ENCODE measurements around the gene RGL4. TPM values are rescaled to one million over a fixed set of nuclear protein-coding genes. Genes with fewer than 3 reads are reported as not detected.
"Not testable (repeated sequence)": the region's sequence is repeated elsewhere in the genome, so short reads cannot be mapped to it uniquely, and the experiment has no call there.

The RGL4 gene
- polyA plus RNA-seq, 5 donors, result 2.7 to 5.0 (median 4.1) TPM

DNA sequence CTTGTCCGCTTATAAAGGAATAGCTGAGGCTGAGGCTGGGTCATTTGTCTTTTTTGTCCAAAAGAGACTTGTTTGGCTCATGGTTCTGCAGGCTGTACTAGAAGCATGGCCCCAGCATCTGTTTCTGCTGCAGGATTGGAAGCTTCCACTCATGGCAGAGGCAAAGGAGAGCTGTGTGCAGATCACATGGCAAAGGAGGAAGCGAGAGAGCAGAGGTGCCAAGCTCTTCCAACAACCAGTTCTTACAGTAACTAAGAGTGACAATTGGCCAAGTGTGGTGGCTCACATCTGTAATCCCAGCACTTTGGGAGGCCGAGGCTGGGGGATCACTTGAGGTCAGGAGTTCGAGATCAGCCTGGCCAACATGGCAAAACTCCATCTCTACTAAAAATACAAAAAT lies 37.3 kb downstream of the RGL4 start:
- not testable (repeated sequence) for DNase-seq

DNA sequence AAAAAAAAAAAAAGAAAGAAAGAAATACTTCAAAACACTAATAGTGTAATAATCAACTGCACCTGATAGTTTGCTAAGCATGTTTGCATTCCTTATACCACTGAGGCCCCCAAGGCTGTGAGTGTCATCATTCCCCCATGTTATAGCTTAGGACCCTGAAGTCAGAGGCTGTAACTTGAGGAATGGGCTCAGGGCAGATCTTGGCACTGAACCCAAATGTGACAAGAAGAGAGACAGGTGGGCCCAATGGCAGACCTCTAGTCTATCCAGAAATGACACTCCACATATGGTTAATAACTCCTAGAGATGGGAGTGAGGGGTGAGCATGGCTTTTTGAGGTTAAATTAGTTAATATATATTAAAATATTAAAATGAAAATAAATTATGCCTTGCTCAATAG lies 46.9 kb downstream of the RGL4 start:
- no peak for DNase-seq

DNA sequence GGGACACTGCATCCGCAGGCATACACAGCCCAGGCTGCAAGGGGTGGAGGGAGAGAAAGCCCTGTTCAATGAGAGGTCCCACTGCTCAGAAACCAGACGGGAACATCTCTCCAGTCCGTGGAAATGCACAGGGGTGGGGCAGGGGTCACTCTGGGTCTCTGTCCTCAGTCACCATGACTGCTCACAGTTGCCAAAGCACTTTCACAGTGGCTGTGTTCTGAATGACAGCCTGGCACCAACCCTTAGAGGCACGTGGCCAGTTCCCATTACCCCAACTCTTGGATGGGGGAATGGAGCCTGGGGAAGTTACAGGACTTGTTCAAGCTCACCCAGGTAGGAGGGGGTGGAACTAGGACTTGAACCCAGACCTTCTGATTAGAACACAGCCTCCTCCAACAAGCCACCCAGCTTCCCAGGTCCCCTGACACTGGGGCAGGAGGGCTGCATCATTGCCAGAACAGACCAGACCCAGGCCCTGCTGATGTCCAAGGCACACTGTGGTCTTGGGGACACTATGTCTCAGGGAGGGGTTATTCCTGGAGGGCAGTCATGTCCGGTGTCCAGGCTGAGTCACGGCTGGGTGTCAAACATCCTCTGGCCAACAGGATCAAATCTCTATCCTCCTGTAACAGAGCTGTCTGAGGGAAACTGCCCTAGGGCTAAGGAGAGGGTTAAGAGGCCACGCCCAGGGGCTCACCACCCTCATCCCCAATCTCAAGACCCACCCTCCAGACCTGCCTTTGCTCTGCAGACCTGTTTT lies 51.9 kb downstream of the RGL4 start:
- DNase-seq, result no peak

DNA sequence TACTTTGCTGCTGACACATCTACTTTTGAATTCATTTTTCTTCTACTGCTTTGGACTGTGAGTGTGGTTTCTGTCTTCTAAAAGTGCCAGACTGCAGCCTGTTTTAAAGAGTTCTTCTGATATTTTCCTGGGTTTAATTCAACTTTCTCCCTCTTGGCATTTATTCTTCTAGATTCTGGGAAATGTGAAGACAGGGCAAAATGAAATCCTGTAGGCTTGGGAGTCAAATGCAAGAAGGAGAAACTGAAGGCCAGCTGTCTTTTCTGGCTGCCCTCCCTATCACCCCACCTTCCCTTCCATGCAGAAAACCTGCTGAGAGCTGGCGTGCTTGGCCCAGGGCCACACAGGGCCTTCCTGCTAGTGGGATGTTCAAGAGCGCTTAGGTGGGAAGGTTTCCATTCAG lies 52.5 kb downstream of the RGL4 start:
- no peak for DNase-seq

DNA sequence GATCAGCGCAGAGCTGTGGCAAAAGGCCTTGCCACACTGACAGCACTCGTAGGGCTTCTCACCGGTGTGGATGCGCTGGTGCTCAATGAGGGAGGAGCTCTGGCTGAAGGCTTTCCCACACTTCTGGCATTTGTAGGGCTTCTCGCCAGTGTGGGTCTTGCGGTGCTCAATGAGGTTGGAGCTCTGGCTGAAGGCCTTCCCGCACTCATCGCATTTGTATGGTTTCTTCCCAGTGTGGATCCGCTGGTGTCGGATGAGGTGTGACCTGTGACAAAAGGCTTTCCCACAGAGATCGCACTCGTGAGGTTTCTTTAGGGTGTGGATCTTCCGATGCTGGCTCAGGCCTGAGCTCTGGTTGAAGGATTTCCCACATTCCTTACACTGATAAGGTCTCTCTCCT lies 53.2 kb downstream of the RGL4 start:
- DNase-seq, result no peak

DNA sequence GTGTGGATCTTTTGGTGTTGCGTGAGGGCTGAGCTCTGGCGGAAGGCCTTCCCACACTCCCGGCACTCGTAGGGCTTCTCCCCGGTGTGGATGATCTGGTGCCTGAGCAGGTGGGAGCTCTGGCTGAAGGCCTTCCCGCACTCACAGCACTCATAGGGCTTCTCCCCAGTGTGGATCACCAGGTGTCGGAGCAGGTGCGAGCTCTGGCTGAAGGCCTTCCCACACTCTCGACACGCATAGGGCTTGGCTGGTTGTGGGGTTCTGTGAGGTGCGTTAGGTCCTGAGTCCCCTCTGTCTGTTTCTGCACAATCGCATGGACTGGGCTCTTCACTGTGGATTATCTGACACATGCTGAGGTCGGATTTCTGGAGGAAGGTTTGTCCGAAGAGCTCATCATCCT lies 53.7 kb downstream of the RGL4 start:
- DNase-seq, result no peak

DNA sequence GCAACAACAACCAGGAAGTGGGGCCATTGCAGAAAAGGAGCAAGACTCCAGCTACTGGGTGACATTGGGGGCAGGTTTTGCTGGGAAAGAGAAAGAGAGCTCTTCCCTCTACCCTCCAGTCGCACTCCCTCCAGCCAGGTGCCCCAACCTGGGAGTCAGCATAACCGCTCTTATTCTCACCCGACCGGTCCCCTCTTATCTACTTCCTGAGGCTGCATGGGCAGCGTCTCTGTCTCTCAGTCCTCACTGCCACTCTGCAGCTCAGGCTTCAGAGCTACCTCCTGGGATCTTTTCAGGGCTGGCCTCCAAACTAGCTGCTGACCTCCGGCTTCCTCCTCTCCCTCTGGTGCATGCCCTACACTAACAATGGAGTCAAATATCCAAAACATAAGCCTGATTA lies 55.0 kb downstream of the RGL4 start:
- no peak for DNase-seq

Other genes starting within 250 kb of the RGL4 start
- 1 to 10 TPM in 2 of 5 donors, under 1 TPM in 3; 0.28 to 1.8 (median 0.47) TPM for gene IGLL1, start 110.7 kb upstream of the RGL4 start, polyA plus RNA-seq (ENCODE audit: insufficient read depth in 1 of 5, insufficient read length in 5 of 5, low replicate concordance in 1 of 5)
- gene DRICH1, start 58.7 kb upstream of the RGL4 start, polyA plus RNA-seq (ENCODE audit: insufficient read depth in 1 of 5, insufficient read length in 5 of 5, low replicate concordance in 1 of 5), result 1 to 10 TPM; 2.5 to 5.1 (median 3.2) TPM
- 10 to 100 TPM in 1 of 5 donors, 1 to 10 TPM in 4; 6.8 to 10.0 (median 7.1) TPM for gene ZNF70, start 60.1 kb downstream of the RGL4 start, polyA plus RNA-seq (ENCODE audit: insufficient read depth in 1 of 5, insufficient read length in 5 of 5, low replicate concordance in 1 of 5)
- gene VPREB3, start 63.4 kb downstream of the RGL4 start, polyA plus RNA-seq (ENCODE audit: insufficient read depth in 1 of 5, insufficient read length in 5 of 5, low replicate concordance in 1 of 5), result under 1 TPM in 3 of 5 donors, not detected in 2; 0.61 to 0.91 (median 0.76) TPM
- gene C22orf15, start 72.0 kb downstream of the RGL4 start, polyA plus RNA-seq (ENCODE audit: insufficient read depth in 1 of 5, insufficient read length in 5 of 5, low replicate concordance in 1 of 5), result 1 to 10 TPM; 3.7 to 8.6 (median 7.2) TPM
- 10 to 100 TPM; 18.4 to 38.4 (median 24.0) TPM for gene CHCHD10, start 77.0 kb downstream of the RGL4 start, polyA plus RNA-seq (ENCODE audit: insufficient read depth in 1 of 5, insufficient read length in 5 of 5, low replicate concordance in 1 of 5)
- 10 to 100 TPM in 2 of 5 donors, 1 to 10 TPM in 3; 7.5 to 12.5 (median 9.4) TPM for gene MMP11, start 81.8 kb downstream of the RGL4 start, polyA plus RNA-seq (ENCODE audit: insufficient read depth in 1 of 5, insufficient read length in 5 of 5, low replicate concordance in 1 of 5)
- gene SMARCB1, start 96.0 kb downstream of the RGL4 start, polyA plus RNA-seq (ENCODE audit: insufficient read depth in 1 of 5, insufficient read length in 5 of 5, low replicate concordance in 1 of 5), result 100 to 1,000 TPM; 142 to 157 (median 143) TPM
- gene DERL3, start 148.0 kb downstream of the RGL4 start, polyA plus RNA-seq (ENCODE audit: insufficient read depth in 1 of 5, insufficient read length in 5 of 5, low replicate concordance in 1 of 5), result 1 to 10 TPM; 3.5 to 5.3 (median 3.9) TPM
- gene SLC2A11, start 166.9 kb downstream of the RGL4 start, polyA plus RNA-seq (ENCODE audit: insufficient read depth in 1 of 5, insufficient read length in 5 of 5, low replicate concordance in 1 of 5), result 10 to 100 TPM; 14.9 to 24.0 (median 19.8) TPM
- 100 to 1,000 TPM; 112 to 314 (median 160) TPM for gene MIF, start 203.4 kb downstream of the RGL4 start, polyA plus RNA-seq (ENCODE audit: insufficient read depth in 1 of 5, insufficient read length in 5 of 5, low replicate concordance in 1 of 5)